Ascending aorta (tissue), 2 donors: Measurements from ENCODE around the gene TLL2. TPM values are rescaled to one million over a fixed set of nuclear protein-coding genes. Genes with fewer than 3 reads are reported as not detected.

Experiments used
- DNase-seq, 2 donors: peaks; one replicate each; pipeline ENCODE4 v3.0.0-alpha.2; 2019; ENCODE audit warnings: low spot score in 2 of 2
- H3K27ac ChIP-seq, 2 donors: fragments of 200-600 bp; sonication (generic); one replicate each; pipeline ENCODE4 v1.5.1; 2016 to 2017; ENCODE audit warnings: mild to moderate bottlenecking in 1 of 2
- H3K27me3 ChIP-seq: fragments of 200-600 bp; sonication (generic); one replicate; pipeline ENCODE4 v1.5.1; 2017
- H3K36me3 ChIP-seq, 2 donors: fragments of 200-600 bp; sonication (generic); one replicate each; pipeline ENCODE4 v1.5.1; 2016
- H3K4me1 ChIP-seq, 2 donors: fragments of 200-600 bp; sonication (generic); one replicate each; pipeline ENCODE4 v1.5.1; 2016 to 2017; ENCODE audit warnings: mild to moderate bottlenecking in 1 of 2
- H3K4me3 ChIP-seq, 2 donors: fragments of 200-600 bp; sonication (generic); one replicate each; pipeline ENCODE4 v1.5.1; 2016 to 2017; ENCODE audit warnings: mild to moderate bottlenecking in 1 of 2
- H3K9me3 ChIP-seq, 2 donors: fragments of 200-600 bp; sonication (generic); one replicate each; pipeline ENCODE4 v1.5.1; 2016
- intact Hi-C: fragments of 100-400 bp; cut with DNase I; formaldehyde crosslinking; loops from one replicate; pipeline ENCODE4 v1.15.1; 2023
- total RNA-seq: library from RNA; depleted of rRNA; stranded (reverse); fragments of >200 nt; gene quantifications from one replicate; pipeline ENCODE4 v1.1.0, GENCODE V29; 2016
- TF ChIP-seq, protein P1 (sequence below), 3 experiments: fragments of 200-600 bp in 2 of 3; fragments of 450-650 bp in 1 of 3; sonication (generic) in 2 of 3; IDR thresholded peaks; one replicate each; pipeline ENCODE4 v1.5.1; 2016 to 2019; ENCODE audit warnings: antibody characterized with exemption in 3 of 3, mild to moderate bottlenecking in 1 of 3, moderate library complexity in 1 of 3

TLL2 gene
- total RNA-seq, 1 donor from 2014 or later: not detected

DNA sequence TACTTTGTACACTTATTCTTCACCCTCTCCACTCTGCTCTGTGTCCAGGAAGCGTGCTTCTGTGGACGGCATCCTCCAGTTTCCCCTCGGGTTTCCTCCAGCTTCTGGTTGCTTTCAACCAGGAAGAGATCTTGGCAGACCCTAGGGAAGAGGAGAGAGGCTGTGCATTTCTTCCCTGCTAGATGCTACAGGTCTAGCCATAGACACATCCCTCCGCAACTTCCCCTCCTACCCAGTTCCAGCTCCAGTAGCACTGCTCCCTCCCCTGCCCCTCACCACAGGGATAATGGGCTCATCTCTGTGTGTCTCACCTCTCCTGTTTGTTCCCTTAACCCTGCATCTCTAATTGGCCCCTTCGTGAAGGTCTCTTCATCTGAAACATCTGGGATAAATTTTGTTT is 16.3 kb downstream of the TLL2 start:
- no peak for DNase-seq
- Histone ChIP-seq H3K27me3 (no peaks in the 10 kb centered on the region), H3K27ac (no peak overlapping the region), H3K4me3 (no peak overlapping the region), H3K36me3 (no peaks in the 10 kb centered on the region), H3K9me3 (no peaks in the 10 kb centered on the region), H3K4me1 (no peaks in the 10 kb centered on the region)
- TF ChIP-seq, protein P1, sequence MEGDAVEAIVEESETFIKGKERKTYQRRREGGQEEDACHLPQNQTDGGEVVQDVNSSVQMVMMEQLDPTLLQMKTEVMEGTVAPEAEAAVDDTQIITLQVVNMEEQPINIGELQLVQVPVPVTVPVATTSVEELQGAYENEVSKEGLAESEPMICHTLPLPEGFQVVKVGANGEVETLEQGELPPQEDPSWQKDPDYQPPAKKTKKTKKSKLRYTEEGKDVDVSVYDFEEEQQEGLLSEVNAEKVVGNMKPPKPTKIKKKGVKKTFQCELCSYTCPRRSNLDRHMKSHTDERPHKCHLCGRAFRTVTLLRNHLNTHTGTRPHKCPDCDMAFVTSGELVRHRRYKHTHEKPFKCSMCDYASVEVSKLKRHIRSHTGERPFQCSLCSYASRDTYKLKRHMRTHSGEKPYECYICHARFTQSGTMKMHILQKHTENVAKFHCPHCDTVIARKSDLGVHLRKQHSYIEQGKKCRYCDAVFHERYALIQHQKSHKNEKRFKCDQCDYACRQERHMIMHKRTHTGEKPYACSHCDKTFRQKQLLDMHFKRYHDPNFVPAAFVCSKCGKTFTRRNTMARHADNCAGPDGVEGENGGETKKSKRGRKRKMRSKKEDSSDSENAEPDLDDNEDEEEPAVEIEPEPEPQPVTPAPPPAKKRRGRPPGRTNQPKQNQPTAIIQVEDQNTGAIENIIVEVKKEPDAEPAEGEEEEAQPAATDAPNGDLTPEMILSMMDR (IDR thresholded peaks at IDR 0.05): no peak
- intact Hi-C loops: no loop called here

DNA sequence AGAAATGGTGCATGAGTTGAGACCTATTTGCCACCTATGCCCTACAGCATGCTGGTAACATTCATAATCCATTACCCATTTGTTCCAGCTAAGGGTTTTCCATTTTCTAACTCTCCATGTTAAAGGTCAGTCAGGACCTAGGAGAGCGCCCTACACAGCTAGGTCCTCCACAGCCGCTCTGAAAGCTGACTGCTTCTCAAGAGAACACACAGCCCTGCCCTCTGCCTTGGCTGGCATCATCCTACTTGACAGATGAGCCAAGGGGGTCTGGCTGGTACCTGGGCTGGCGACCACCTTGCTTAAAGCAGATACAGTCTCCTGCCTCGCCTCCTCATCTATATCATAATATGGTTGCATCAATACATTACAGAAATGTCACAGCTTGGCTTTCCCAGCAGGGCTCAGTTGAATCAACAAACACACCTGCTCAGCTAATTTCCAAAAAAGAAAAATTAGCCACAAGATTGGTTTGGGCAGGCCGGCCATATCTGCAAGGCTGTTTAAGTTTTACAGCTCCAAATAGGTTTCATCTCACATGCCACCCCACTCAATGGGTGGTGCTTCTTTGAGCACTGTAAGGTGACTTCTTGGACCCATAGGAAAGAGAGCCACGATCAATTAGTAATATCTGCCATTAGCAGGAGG is 17.3 kb downstream of the TLL2 start:
- TF ChIP-seq, protein P1 (IDR thresholded peaks at IDR 0.05): no peak
- H3K4me1 ChIP-seq: no peaks in the 10 kb centered on the region
- intact Hi-C loops: no loop called here
- H3K4me3 ChIP-seq: no peak overlapping the region
- H3K9me3 ChIP-seq: no peaks in the 10 kb centered on the region
- H3K27ac ChIP-seq: no peak overlapping the region
- no peaks in the 10 kb centered on the region for H3K36me3 ChIP-seq
- H3K27me3 ChIP-seq: no peaks in the 10 kb centered on the region
- peak in 1 of 2 donors; percentile 40 for DNase-seq

DNA sequence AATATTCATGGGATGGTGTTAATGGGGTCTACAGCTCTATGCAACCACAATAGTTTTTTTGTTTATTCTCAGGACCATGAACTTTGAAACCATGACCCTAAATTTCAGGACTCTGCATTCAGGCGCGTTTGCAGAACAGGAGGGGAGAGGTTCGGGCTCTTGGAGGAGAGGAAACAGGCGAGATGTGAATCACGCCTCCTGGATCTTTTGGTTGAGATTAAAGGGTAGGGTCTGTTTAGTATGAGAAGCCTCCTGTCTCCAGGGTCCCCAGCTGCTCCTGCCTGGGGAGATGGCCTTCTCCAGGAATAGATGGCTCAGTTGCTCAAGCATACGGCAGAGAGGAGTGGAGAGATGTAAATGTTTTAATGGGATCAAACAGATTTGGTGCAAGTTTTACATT is 18.2 kb downstream of the TLL2 start:
- TF ChIP-seq, protein P1 (IDR thresholded peaks at IDR 0.05): no peak
- Histone ChIP-seq H3K27ac (no peak overlapping the region), H3K36me3 (no peaks in the 10 kb centered on the region), H3K27me3 (no peaks in the 10 kb centered on the region), H3K4me1 (no peaks in the 10 kb centered on the region), H3K4me3 (no peak overlapping the region), H3K9me3 (no peaks in the 10 kb centered on the region)
- peak in 1 of 2 donors; percentile 7 for DNase-seq
- intact Hi-C loops: no loop called here

DNA sequence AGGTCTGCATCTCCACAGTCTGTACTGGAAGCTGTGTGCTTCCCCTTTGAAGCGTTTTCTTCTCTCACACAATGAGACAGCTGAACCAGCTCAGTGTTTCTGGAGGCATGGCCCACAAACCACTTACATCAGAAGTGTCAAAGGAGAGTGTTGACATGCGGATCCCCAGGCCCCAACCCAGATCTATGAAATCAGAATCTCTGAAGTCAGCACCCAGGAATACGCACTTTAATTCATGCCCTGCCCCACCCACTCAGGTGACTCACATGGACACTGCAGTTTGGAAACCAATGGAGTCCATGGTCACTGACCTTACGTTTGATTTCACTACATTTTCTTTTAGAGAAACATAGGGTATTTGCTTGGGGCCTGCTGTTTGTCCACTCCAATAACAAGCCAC is 19.0 kb downstream of the TLL2 start:
- H3K4me1 ChIP-seq: no peaks in the 10 kb centered on the region
- H3K4me3 ChIP-seq: no peak overlapping the region
- intact Hi-C loops: no loop called here
- H3K27me3 ChIP-seq: no peaks in the 10 kb centered on the region
- H3K9me3 ChIP-seq: no peaks in the 10 kb centered on the region
- DNase-seq: peak in 1 of 2 donors; percentile 38
- TF ChIP-seq, protein P1 (IDR thresholded peaks at IDR 0.05): no peak
- no peak overlapping the region for H3K27ac ChIP-seq
- no peaks in the 10 kb centered on the region for H3K36me3 ChIP-seq

DNA sequence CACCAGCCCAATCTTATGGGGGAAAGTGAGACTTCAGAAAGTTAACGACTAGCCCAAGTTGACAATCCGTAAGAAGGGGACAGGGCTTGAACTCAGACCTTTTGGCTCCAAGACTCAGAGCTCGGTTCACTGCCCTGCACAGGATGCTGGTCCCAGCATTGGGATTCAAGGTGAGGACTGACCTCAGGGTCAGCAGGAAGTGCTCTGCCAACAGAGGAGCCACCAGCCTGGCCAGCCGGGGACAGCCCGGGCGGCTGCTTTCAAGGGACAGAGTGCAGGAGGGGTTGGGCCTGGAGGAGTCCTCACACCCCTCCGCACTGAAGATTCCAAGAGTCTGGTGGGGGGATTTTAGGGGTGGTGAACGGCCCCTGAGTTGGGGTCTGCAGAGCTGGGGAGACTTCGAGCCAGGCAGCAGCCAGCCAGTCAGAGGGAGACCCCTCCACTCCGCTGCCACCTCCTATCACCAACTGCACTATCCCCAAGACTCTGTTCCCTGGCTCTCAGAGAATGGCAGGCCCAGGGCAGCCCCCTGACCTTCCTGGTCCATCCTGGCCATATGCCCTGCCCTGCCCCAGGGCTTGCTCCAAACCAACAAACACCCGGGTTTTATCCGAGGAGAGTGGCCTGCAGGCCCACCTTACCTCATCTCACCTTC is 19.7 kb downstream of the TLL2 start:
- no peaks in the 10 kb centered on the region for H3K4me1 ChIP-seq
- no peak overlapping the region for H3K4me3 ChIP-seq
- H3K36me3 ChIP-seq: no peaks in the 10 kb centered on the region
- no peaks in the 10 kb centered on the region for H3K27me3 ChIP-seq
- H3K27ac ChIP-seq: no peak overlapping the region
- no peaks in the 10 kb centered on the region for H3K9me3 ChIP-seq
- intact Hi-C loops: no loop called here
- TF ChIP-seq, protein P1 (IDR thresholded peaks at IDR 0.05): no peak
- DNase-seq: peak in 1 of 2 donors; percentile 31
